ENCODE results near the gene GATA2.

DNA sequence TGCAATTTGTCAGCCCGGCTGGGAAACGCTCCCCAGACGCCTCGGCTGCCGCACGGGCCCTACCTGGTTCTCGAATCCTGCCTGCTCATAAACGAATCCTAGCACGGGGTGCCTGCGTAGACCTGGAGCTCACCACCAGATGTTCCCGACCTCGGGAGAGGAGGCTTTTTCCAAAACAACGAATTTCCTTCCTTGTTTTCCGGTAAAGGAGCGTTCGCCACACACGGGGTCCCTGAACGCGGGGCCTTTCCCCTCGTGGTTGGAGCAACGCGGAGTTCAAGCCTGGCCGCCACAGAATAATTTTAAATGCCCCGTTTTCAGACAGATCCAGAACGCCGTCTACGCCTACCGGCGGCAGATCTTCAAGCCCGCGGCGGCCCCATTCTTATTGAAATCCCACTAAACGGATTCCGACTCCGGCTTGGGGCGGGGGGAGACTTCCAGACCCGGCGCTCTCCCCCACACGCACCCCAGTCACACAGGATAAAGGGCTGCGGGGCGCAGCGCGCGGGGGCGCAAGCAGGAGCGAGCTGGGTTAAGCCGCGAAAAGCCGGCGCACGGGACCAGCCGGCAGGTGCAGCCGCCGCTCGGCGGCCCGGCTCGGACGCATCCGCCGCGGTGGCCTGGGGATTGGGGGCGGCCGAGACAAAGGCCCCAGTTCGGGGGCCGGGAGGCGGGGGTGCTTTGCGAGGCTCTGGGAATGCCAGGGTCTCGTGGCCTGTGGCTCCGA, 895 bp downstream of the GATA2 start:
- TF ChIP-seq, protein P1, sequence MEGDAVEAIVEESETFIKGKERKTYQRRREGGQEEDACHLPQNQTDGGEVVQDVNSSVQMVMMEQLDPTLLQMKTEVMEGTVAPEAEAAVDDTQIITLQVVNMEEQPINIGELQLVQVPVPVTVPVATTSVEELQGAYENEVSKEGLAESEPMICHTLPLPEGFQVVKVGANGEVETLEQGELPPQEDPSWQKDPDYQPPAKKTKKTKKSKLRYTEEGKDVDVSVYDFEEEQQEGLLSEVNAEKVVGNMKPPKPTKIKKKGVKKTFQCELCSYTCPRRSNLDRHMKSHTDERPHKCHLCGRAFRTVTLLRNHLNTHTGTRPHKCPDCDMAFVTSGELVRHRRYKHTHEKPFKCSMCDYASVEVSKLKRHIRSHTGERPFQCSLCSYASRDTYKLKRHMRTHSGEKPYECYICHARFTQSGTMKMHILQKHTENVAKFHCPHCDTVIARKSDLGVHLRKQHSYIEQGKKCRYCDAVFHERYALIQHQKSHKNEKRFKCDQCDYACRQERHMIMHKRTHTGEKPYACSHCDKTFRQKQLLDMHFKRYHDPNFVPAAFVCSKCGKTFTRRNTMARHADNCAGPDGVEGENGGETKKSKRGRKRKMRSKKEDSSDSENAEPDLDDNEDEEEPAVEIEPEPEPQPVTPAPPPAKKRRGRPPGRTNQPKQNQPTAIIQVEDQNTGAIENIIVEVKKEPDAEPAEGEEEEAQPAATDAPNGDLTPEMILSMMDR (IDR thresholded peaks at IDR 0.05), result no peak
- TF ChIP-seq TCF7L2 (IDR thresholded peaks at IDR 0.05; ENCODE audit: low read depth, low read length), result no peak
- TF ChIP-seq, protein P2, sequence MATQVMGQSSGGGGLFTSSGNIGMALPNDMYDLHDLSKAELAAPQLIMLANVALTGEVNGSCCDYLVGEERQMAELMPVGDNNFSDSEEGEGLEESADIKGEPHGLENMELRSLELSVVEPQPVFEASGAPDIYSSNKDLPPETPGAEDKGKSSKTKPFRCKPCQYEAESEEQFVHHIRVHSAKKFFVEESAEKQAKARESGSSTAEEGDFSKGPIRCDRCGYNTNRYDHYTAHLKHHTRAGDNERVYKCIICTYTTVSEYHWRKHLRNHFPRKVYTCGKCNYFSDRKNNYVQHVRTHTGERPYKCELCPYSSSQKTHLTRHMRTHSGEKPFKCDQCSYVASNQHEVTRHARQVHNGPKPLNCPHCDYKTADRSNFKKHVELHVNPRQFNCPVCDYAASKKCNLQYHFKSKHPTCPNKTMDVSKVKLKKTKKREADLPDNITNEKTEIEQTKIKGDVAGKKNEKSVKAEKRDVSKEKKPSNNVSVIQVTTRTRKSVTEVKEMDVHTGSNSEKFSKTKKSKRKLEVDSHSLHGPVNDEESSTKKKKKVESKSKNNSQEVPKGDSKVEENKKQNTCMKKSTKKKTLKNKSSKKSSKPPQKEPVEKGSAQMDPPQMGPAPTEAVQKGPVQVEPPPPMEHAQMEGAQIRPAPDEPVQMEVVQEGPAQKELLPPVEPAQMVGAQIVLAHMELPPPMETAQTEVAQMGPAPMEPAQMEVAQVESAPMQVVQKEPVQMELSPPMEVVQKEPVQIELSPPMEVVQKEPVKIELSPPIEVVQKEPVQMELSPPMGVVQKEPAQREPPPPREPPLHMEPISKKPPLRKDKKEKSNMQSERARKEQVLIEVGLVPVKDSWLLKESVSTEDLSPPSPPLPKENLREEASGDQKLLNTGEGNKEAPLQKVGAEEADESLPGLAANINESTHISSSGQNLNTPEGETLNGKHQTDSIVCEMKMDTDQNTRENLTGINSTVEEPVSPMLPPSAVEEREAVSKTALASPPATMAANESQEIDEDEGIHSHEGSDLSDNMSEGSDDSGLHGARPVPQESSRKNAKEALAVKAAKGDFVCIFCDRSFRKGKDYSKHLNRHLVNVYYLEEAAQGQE (IDR thresholded peaks at IDR 0.05; ENCODE audit: insufficient read depth in 1 of 2, low read depth in 2 of 2, low read length in 1 of 2), result no peak
- no peak for TF ChIP-seq SIN3A (IDR thresholded peaks at IDR 0.05; ENCODE audit: borderline replicate concordance, insufficient read depth, low read depth, low read length)
- no peak for TF ChIP-seq POLR2AphosphoS5 (IDR thresholded peaks at IDR 0.05; ENCODE audit: low read depth, low read length)

Data from Panc1 (cell line).